ENCODE data around the gene CMC4. TPM values are rescaled to one million over a fixed set of nuclear protein-coding genes. Genes with fewer than 3 reads are reported as not detected.

Gene CMC4
- total and polyA plus RNA-seq, 9 of the 15 experiments (the other 6 are each of a cell fraction or from before 2014, with no cell fraction given) = 3.5 to 16.9 (median 8.2) TPM

- TF ChIP-seq ZBTB40 (IDR thresholded peaks at IDR 0.05) = no peak
- TF ChIP-seq ZBTB40 (CRISPR knock-in tag; IDR thresholded peaks at IDR 0.05) = no peak
- TF ChIP-seq LEF1 (IDR thresholded peaks at IDR 0.05) = no peak
- no peak for TF ChIP-seq THRAP3 (IDR thresholded peaks at IDR 0.05; ENCODE audit: borderline replicate concordance)
- no peak for TF ChIP-seq OTX1 (CRISPR knock-in tag; IDR thresholded peaks at IDR 0.05)
- TF ChIP-seq DPF2 (IDR thresholded peaks at IDR 0.05) = peak; percentile 55
- 0 out of 4 replicates have a peak, but pooled peaks of 1 of the 2 experiments have one; percentile 32 for TF ChIP-seq RCOR1 (IDR thresholded peaks at IDR 0.05; ENCODE audit: borderline replicate concordance in 1 of 2, low read depth in 2 of 2, low read length in 2 of 2)
- no peak for TF ChIP-seq HLTF (IDR thresholded peaks at IDR 0.05)
- no peak for TF ChIP-seq ZNF23 (CRISPR knock-in tag; IDR thresholded peaks at IDR 0.05)
- TF ChIP-seq SNAPC5 (CRISPR knock-in tag; IDR thresholded peaks at IDR 0.05) = no peak
- peak; percentile 71 for TF ChIP-seq ARID1B (IDR thresholded peaks at IDR 0.05)
- no peak for TF ChIP-seq CGGBP1 (CRISPR knock-in tag; IDR thresholded peaks at IDR 0.05)
- TF ChIP-seq ZNF133 (CRISPR knock-in tag; IDR thresholded peaks at IDR 0.05) = no peak
- TF ChIP-seq SMARCA4 (IDR thresholded peaks at IDR 0.05) = peak; percentile 53; the same call in 1 of the 2 replicates
- TF ChIP-seq ZNF561 (CRISPR knock-in tag; conservative IDR thresholded peaks at IDR 0.05) = no peak
- TF ChIP-seq ZNF785 (CRISPR knock-in tag; IDR thresholded peaks at IDR 0.05) = no peak
- TF ChIP-seq MEF2A (IDR thresholded peaks at IDR 0.05; ENCODE audit: control insufficient read depth, low read depth, low read length) = no peak
- TF ChIP-seq CBX1 (IDR thresholded peaks at IDR 0.05; ENCODE audit: low read depth) = no peak
Observed at GRCh38 chrX:155086961-155087735, 16.2 kb upstream of the CMC4 start (continued).
